Subcutaneous abdominal adipose tissue (tissue), 5 donors: Measurements from ENCODE around the gene GDAP2.

Experiments
- H3K27ac ChIP-seq: one replicate; pipeline ENCODE4 v1.7.0; 2013; ENCODE audit warnings: low read depth, mild to moderate bottlenecking, inconsistent platforms, low read length, moderate library complexity
- H3K27me3 ChIP-seq, 5 donors: one replicate each; pipeline ENCODE4 v1.7.0; 2013; ENCODE audit warnings: low read length in 5 of 5, inconsistent platforms in 1 of 5; ENCODE audit not compliant: control insufficient read depth in 5 of 5, insufficient read depth in 4 of 5
- H3K36me3 ChIP-seq, 5 donors: one replicate each; pipeline ENCODE4 v1.7.0; 2013; ENCODE audit warnings: low read length in 5 of 5; ENCODE audit not compliant: control insufficient read depth in 5 of 5, insufficient read depth in 5 of 5
- H3K4me1 ChIP-seq, 5 donors: one replicate each; pipeline ENCODE4 v1.7.0; 2013; ENCODE audit warnings: low read length in 5 of 5, mild to moderate bottlenecking in 3 of 5, moderate library complexity in 1 of 5; ENCODE audit not compliant: control insufficient read depth in 5 of 5, insufficient read depth in 5 of 5
- H3K4me3 ChIP-seq, 5 donors: one replicate each; pipeline ENCODE4 v1.7.0; 2013; ENCODE audit warnings: low read length in 5 of 5, low read depth in 1 of 5
- H3K9ac ChIP-seq, 5 donors: one replicate each; pipeline ENCODE4 v1.7.0; 2013; ENCODE audit warnings: low read length in 5 of 5, mild to moderate bottlenecking in 4 of 5, moderate library complexity in 3 of 5
- H3K9me3 ChIP-seq, 5 donors: one replicate each; pipeline ENCODE4 v1.7.0; 2013; ENCODE audit warnings: low read length in 5 of 5; ENCODE audit not compliant: control insufficient read depth in 5 of 5
- donor health status: healthy.
- donor health status: healthy.
- donor health status: healthy.
- donor health status: healthy.
- donor health status: healthy.

Gene GDAP2

GRCh38 chr1:117820694-117821381, 108.6 kb downstream of the GDAP2 start:
- Histone ChIP-seq H3K4me1 (peaks cover 5 to 38% (median 20%) of the 10 kb centered on the region in 5 donors), H3K27ac (no peak overlapping the region), H3K27me3 (no peaks in the 10 kb centered on the region), H3K36me3 (no peaks in the 10 kb centered on the region), H3K9ac (no peak overlapping the region), H3K4me3 (no peak overlapping the region), H3K9me3 (peaks cover 0 to 7% (median 0%) of the 10 kb centered on the region in 5 donors)

GRCh38 chr1:117820096-117820495, 109.3 kb downstream of the GDAP2 start:
- Histone ChIP-seq H3K27me3 (no peaks in the 10 kb centered on the region), H3K27ac (no peak overlapping the region), H3K4me1 (peaks cover 8 to 38% (median 25%) of the 10 kb centered on the region in 5 donors), H3K9me3 (peaks cover 0 to 7% (median 0%) of the 10 kb centered on the region in 5 donors), H3K9ac (no peak overlapping the region), H3K36me3 (no peaks in the 10 kb centered on the region), H3K4me3 (no peak overlapping the region)

- peaks cover 0 to 7% (median 0%) of the 10 kb centered on the region in 5 donors for H3K9me3 ChIP-seq
- no peak overlapping the region for H3K9ac ChIP-seq
- H3K27me3 ChIP-seq, result no peaks in the 10 kb centered on the region
- H3K27ac ChIP-seq, result no peak overlapping the region
- no peak overlapping the region for H3K4me3 ChIP-seq
- peaks cover 8 to 38% (median 22%) of the 10 kb centered on the region in 5 donors for H3K4me1 ChIP-seq
- no peaks in the 10 kb centered on the region for H3K36me3 ChIP-seq
Measured at GRCh38 chr1:117819301-117819700, 110.1 kb downstream of the GDAP2 start.

GRCh38 chr1:117818456-117818855, 111.0 kb downstream of the GDAP2 start:
- Histone ChIP-seq H3K27ac (no peak overlapping the region), H3K4me3 (no peak overlapping the region)

GRCh38 chr1:117817629-117818028, 111.8 kb downstream of the GDAP2 start:
- peaks cover 8 to 45% (median 21%) of the 10 kb centered on the region in 5 donors for H3K4me1 ChIP-seq
- H3K27me3 ChIP-seq, result no peaks in the 10 kb centered on the region
- peaks cover 0 to 7% (median 0%) of the 10 kb centered on the region in 5 donors for H3K9me3 ChIP-seq
- no peak overlapping the region for H3K4me3 ChIP-seq
- H3K9ac ChIP-seq, result no peak overlapping the region
- H3K36me3 ChIP-seq, result no peaks in the 10 kb centered on the region
- no peak overlapping the region for H3K27ac ChIP-seq

More at GRCh38 chr1:117818456-117818855, 111.0 kb downstream of the GDAP2 start:
- Histone ChIP-seq H3K9ac (no peak overlapping the region), H3K27me3 (no peaks in the 10 kb centered on the region), H3K4me1 (peaks cover 8 to 39% (median 21%) of the 10 kb centered on the region in 5 donors), H3K36me3 (no peaks in the 10 kb centered on the region), H3K9me3 (peaks cover 0 to 7% (median 0%) of the 10 kb centered on the region in 5 donors)

GRCh38 chr1:117815926-117816325, 113.5 kb downstream of the GDAP2 start:
- Histone ChIP-seq H3K27me3 (no peaks in the 10 kb centered on the region), H3K4me1 (peaks cover 2 to 29% (median 7%) of the 10 kb centered on the region in 5 donors), H3K4me3 (no peak overlapping the region), H3K9me3 (peaks cover 0 to 7% (median 0%) of the 10 kb centered on the region in 5 donors), H3K9ac (no peak overlapping the region), H3K36me3 (no peaks in the 10 kb centered on the region), H3K27ac (peak overlapping the region; percentile 68)

GRCh38 chr1:117814856-117815797, 114.3 kb downstream of the GDAP2 start:
- H3K27ac ChIP-seq, result peak overlapping the region; percentile 68
- H3K4me3 ChIP-seq, result no peak overlapping the region
- H3K9ac ChIP-seq, result no peak overlapping the region
- H3K27me3 ChIP-seq, result no peaks in the 10 kb centered on the region
- no peaks in the 10 kb centered on the region for H3K36me3 ChIP-seq
- peaks cover 0 to 30% (median 5%) of the 10 kb centered on the region in 5 donors for H3K4me1 ChIP-seq
- peaks cover 0 to 4% (median 0%) of the 10 kb centered on the region in 5 donors for H3K9me3 ChIP-seq
